GM12878 (cell line): ENCODE data around the gene PI4KA. TPM values are rescaled to one million over a fixed set of nuclear protein-coding genes. Genes with fewer than 3 reads are reported as not detected.
"Not testable (repeated sequence)": the region's sequence is repeated elsewhere in the genome, so short reads cannot be mapped to it uniquely, and the experiment has no call there.

Source experiments
- ATAC-seq: fragments of 200-7000 bp; cut with Tn5 transposase; 3 replicates; pipeline ENCODE4 v1.9.1; 2020; ENCODE audit warnings: mild to moderate bottlenecking, moderate library complexity
- BruUV-seq: library from RNA; stranded (reverse); fragments of 400-500 nt; replicated peaks from 2 replicates; lab custom pipeline; 2021; lab: Mats Ljungman, UMichigan
- CTCF ChIA-PET: fragments of 300-600 bp; sonication (Branson Sonifier 250); formaldehyde crosslinking; extraction: SDS; loops from one replicate; lab custom pipeline; 2021; ENCODE audit warnings: inconsistent platforms; lab: Yijun Ruan, JAX
- POLR2A ChIA-PET: fragments of 350-600 bp; formaldehyde crosslinking; extraction: SDS; loops from one replicate; lab custom pipeline; 2021; ENCODE audit warnings: inconsistent platforms; lab: Charles Lee
- RAD21 ChIA-PET: fragments of 300-600 bp; sonication (Branson Sonifier 250); formaldehyde crosslinking; loops from one replicate; lab custom pipeline; 2023; ENCODE audit warnings: antibody characterized with exemption; ENCODE audit not compliant: unreplicated experiment; lab: Charles Lee
- SMC1A ChIA-PET: fragments of 300-600 bp; sonication (Branson Sonifier 250); formaldehyde crosslinking; loops from one replicate; lab custom pipeline; 2023; ENCODE audit not compliant: unreplicated experiment, uncharacterized antibody; lab: Charles Lee
- DNase-seq: peaks from one replicate; pipeline ENCODE4 v3.0.0-alpha.2; 2011; ENCODE audit warnings: low read depth, low spot score
- FAIRE-seq: peaks from 3 replicates; lab custom pipeline; 2011; peaks lifted over from hg19 to GRCh38; lab: Jason Lieb, UNC
- H2AFZ ChIP-seq: 2 replicates; pipeline ENCODE4 v1.6.0; 2011; ENCODE audit warnings: low read depth, low read length, control low read depth; ENCODE audit not compliant: control insufficient read depth
- H3K27ac ChIP-seq: 2 replicates; pipeline ENCODE4 v1.5.1; 2011; ENCODE audit warnings: control low read depth; ENCODE audit not compliant: control insufficient read depth, insufficient read depth
- H3K27me3 ChIP-seq, 2 experiments: replicated peaks in 1 of 2; 2 replicates each; pipeline versions ENCODE4 v1.6.0 to v1.6.1; 2011; ENCODE audit warnings: low read length in 1 of 2; ENCODE audit not compliant: control insufficient read depth in 2 of 2, insufficient read depth in 2 of 2
- H3K36me3 ChIP-seq, 2 experiments: 2 replicates each; pipeline ENCODE4 v1.5.1; 2011; ENCODE audit warnings: low read length in 1 of 2; ENCODE audit not compliant: control insufficient read depth in 2 of 2, insufficient read depth in 2 of 2
- H3K4me1 ChIP-seq: 2 replicates; pipeline ENCODE4 v1.6.1; 2011; ENCODE audit warnings: mild to moderate bottlenecking, low read length, moderate library complexity, mixed read lengths; ENCODE audit not compliant: control insufficient read depth, insufficient read depth
- H3K4me2 ChIP-seq: 2 replicates; pipeline ENCODE4 v1.6.0; 2011; ENCODE audit warnings: control low read depth; ENCODE audit not compliant: control insufficient read depth, insufficient read depth
- H3K4me3 ChIP-seq: fragments of 200-600 bp; sonication (generic); 2 replicates; pipeline ENCODE4 v1.5.1; 2016
- H3K79me2 ChIP-seq: 2 replicates; pipeline ENCODE4 v1.6.0; 2011; ENCODE audit warnings: low read length; ENCODE audit not compliant: control insufficient read depth, insufficient read depth
- H3K9ac ChIP-seq: 2 replicates; pipeline ENCODE4 v1.8.0; 2011; ENCODE audit warnings: low read length, control low read depth, mixed read lengths; ENCODE audit not compliant: control insufficient read depth, insufficient read depth
- H3K9me3 ChIP-seq: replicated peaks from 3 replicates; pipeline ENCODE4 v1.5.1; 2011; ENCODE audit warnings: mild to moderate bottlenecking, low read length; ENCODE audit not compliant: control insufficient read depth, insufficient read depth
- H4K20me1 ChIP-seq: 2 replicates; pipeline ENCODE4 v1.6.0; 2011; ENCODE audit not compliant: control insufficient read depth, insufficient read depth
- GATAD2B ChIP-seq: fragments of 450-650 bp; conservative IDR thresholded peaks from 2 replicates; pipeline ENCODE4 v1.6.1; 2017; ENCODE audit warnings: low read depth, mild to moderate bottlenecking, moderate library complexity
- IKZF1 ChIP-seq: fragments of 450-650 bp; conservative IDR thresholded peaks from 2 replicates; pipeline ENCODE4 v1.6.1; 2017; ENCODE audit warnings: antibody characterized with exemption, mild to moderate bottlenecking
- WGBS: methylation state at CpG from one replicate; pipeline ENCODE4 v1.1.6; 2016; ENCODE audit warnings: low lambda C conversion rate; ENCODE audit not compliant: insufficient replicate concordance, insufficient coverage; ENCODE audit errors: missing lambda C conversion rate; 5-methylcytosine and 5-hydroxymethylcytosine counted together
- in situ Hi-C: fragments of 300-500 bp; cut with MboI; formaldehyde crosslinking; loops from 9 replicates; pipeline ENCODE4 v1.14.3; 2018; ENCODE audit warnings: mixed read lengths
- intact Hi-C: fragments of 100-400 bp; cut with micrococcal nuclease; formaldehyde crosslinking; loops from one replicate; pipeline ENCODE4 v1.14.2; 2022; ENCODE audit not compliant: unreplicated experiment
- polyA plus RNA-seq, 11 experiments: library from polyadenylated mRNA; depleted of rRNA in 4 of 11; unstranded in 6 of 11; stranded (reverse) in 5 of 11; fragments of >200 nt; fragmentation: Nextera tagmentation in 4 of 11; fragmentation: Illumina TruSeq in 1 of 11; extraction: Ambion mirVana in 4 of 11; extraction: Trizol in 1 of 11; gene quantifications; 1 replicate in 1 of 11; 2 replicates in 10 of 11; pipeline versions ENCODE4 v1.2.1 to v1.2.3, GENCODE V29; 2011 to 2016; ENCODE audit warnings: inconsistent platforms in 2 of 11, missing spikeins in 2 of 11, low read depth in 1 of 11
- total RNA-seq, 4 experiments: library from RNA; depleted of rRNA in 3 of 4; stranded (reverse); fragments of >200 nt in 3 of 4; fragmentation: Illumina TruSeq in 1 of 4; extraction: Trizol in 1 of 4; gene quantifications; 2 replicates each; pipeline versions ENCODE4 v1.2.1 to v1.2.3, GENCODE V29; 2013 to 2021

The PI4KA gene
- total and polyA plus RNA-seq, 10 of the 15 experiments (the other 5 are each of a cell fraction or from before 2014, with no cell fraction given) = 4.2 to 78.4 (median 42.1) TPM

GRCh38 chr22:20702175-20702545 lies 156.5 kb downstream of the PI4KA start:
- H3K36me3 ChIP-seq, POLR2A ChIA-PET, H3K4me1 ChIP-seq, H3K79me2 ChIP-seq, H3K27ac ChIP-seq, BruUV-seq, H3K9ac ChIP-seq, H3K27me3 ChIP-seq, RAD21 ChIA-PET, H4K20me1 ChIP-seq, in situ Hi-C loops, H3K9me3 ChIP-seq, DNase-seq, H3K4me2 ChIP-seq, FAIRE-seq, intact Hi-C loops: not testable (repeated sequence)
- TF ChIP-seq IKZF1 (0 out of 2 replicates have a peak, but pooled peaks have one; percentile 30), GATAD2B (0 out of 2 replicates have a peak, but pooled peaks have one; percentile 39)
- ChIA-PET SMC1A (interaction anchor here (0.6 to 1.8 kb wide), 3 partner anchors 49 to 154 kb away, joined by 3 read pairs; no protein-coding TSS in a partner anchor), CTCF (interaction anchor here (2.0 kb wide), 1 partner anchor 40 kb away, joined by 8 read pairs; no protein-coding TSS in a partner anchor)
- WGBS = 0% methylated on average over 20 of the region's 35 CpGs
- peak; percentile 35 for ATAC-seq
- H2AFZ ChIP-seq = peak overlapping the region; percentile 56
- H3K4me3 ChIP-seq = peak overlapping the region; percentile 63; the same call in 1 of the 2 replicates

GRCh38 chr22:20701680-20702136 lies 156.9 kb downstream of the PI4KA start:
- H4K20me1 ChIP-seq, intact Hi-C loops, POLR2A ChIA-PET, BruUV-seq, DNase-seq, H3K9me3 ChIP-seq, H3K4me1 ChIP-seq, FAIRE-seq, H3K79me2 ChIP-seq, RAD21 ChIA-PET, H3K27me3 ChIP-seq, H3K36me3 ChIP-seq, H3K27ac ChIP-seq, in situ Hi-C loops: not testable (repeated sequence)
- peak overlapping the region; percentile 68 for H3K4me2 ChIP-seq
- H3K4me3 ChIP-seq = peak overlapping the region; percentile 63; the same call in 1 of the 2 replicates
- 14% methylated on average over 14 of the region's 21 CpGs for WGBS
- peak; percentile 32 for ATAC-seq
- CTCF ChIA-PET = interaction anchor here (2.0 kb wide), 1 partner anchor 40 kb away, joined by 8 read pairs; no protein-coding TSS in a partner anchor
- H3K9ac ChIP-seq = peak overlapping the region; percentile 39; the same call in 1 of the 2 replicates
- H2AFZ ChIP-seq = peak overlapping the region; percentile 29; the same call in 1 of the 2 replicates
- SMC1A ChIA-PET = interaction anchor here (0.6 to 2.1 kb wide), 4 partner anchors 49 to 154 kb away, joined by 3 to 5 read pairs (median 3); no protein-coding TSS in a partner anchor

GRCh38 chr22:20700347-20700746 lies 158.3 kb downstream of the PI4KA start:
- CTCF ChIA-PET = interaction anchor here (1.4 to 2.0 kb wide), 3 partner anchors 42 to 94 kb away, joined by 3 to 8 read pairs (median 5); no protein-coding TSS in a partner anchor
- intact Hi-C loops, H3K4me3 ChIP-seq, H2AFZ ChIP-seq, POLR2A ChIA-PET, H3K4me2 ChIP-seq, FAIRE-seq, H3K36me3 ChIP-seq, DNase-seq, H4K20me1 ChIP-seq, H3K27ac ChIP-seq, H3K27me3 ChIP-seq, H3K9me3 ChIP-seq, ATAC-seq, H3K79me2 ChIP-seq, in situ Hi-C loops, BruUV-seq, RAD21 ChIA-PET, H3K4me1 ChIP-seq, H3K9ac ChIP-seq: not testable (repeated sequence)
- WGBS = 83% methylated on average over 15 of the region's 15 CpGs
- SMC1A ChIA-PET = interaction anchor here (0.9 to 2.1 kb wide), 2 partner anchors 92 to 136 kb away, joined by 3 to 5 read pairs; no protein-coding TSS in a partner anchor
